ENCODE results near the gene DCAF8L1.
"Not testable (repeated sequence)": the region's sequence is repeated elsewhere in the genome, so short reads cannot be mapped to it uniquely, and the experiment has no call there.

The DCAF8L1 gene

GRCh38 chrX:27981349-27981748 is at the start of gene DCAF8L1:
Gene DCAF8L1, minus strand, starts transcription at chrX:27981449. Its CDS starts 115 bp downstream, at chrX:27981334.
- DNase-seq, result no peak

DNA sequence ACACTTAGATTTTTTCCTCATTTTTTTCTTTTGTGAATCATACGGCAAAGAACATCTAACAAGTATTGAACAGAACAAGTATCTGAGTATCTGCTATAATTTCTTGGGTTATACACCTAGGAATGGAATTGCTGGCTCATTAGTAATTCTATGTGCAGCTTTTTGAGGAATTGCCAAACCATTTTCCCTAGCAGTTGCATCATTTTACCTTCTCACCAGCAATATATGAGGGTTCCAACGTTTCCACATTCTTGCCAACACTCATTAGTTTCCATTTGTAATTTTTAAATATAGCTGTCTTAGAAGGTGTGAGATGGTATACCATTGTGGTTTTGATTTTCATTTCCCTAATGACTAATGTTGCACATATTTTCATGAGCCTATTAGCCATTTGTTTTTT is 41.1 kb upstream of the DCAF8L1 start:
- DNase-seq, result no peak

DNA sequence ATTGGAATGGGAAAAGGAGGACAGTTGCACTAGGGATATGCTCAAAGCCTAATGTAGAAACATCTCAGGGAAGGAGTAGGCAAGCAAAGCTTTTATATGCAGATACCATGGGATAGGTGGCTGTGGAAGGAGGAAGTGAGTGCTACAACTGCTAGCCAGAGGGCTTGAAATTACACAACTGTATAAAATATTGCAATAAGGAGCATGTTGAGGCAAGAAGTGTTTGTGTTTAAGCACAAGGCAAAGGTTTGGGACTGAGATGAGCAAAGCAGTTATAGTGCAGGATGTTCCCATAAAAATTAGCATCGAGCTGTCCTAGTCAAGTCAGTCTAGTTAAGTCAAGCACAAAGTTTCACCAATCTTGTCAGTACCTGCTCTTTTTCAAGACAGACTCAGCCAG is 35.6 kb upstream of the DCAF8L1 start:
- DNase-seq, result no peak

GRCh38 chrX:28015993-28016392 is 34.7 kb upstream of the DCAF8L1 start:
- DNase-seq, result no peak

- no peak for DNase-seq
These were observed 29.6 kb upstream of the DCAF8L1 start for GRCh38 chrX:28010875-28011274.

DNA sequence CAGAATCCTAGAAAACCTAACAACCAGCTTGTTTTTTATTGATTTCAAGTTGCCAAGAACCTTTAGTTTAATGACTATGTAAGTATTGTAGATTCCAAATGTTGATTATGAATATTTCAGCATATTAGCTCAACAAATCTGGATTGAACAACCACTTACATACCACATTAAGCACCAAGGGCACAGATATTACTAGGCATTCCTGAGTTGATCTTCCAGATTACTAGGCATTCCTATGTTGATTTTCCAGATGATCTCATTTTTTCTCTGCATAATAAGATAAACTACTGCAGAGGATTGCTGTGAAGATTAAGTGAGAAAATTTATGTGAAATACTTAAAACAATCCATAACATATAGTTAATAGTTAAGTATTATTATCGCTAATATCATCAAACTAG is 17.4 kb upstream of the DCAF8L1 start:
- DNase-seq, result no peak

GRCh38 chrX:27997622-27998021 is 16.4 kb upstream of the DCAF8L1 start:
- no peak for DNase-seq

- DNase-seq, result no peak
These were observed 14.9 kb upstream of the DCAF8L1 start for GRCh38 chrX:27996132-27996531.

- DNase-seq, result no peak
These were observed 14.4 kb upstream of the DCAF8L1 start for GRCh38 chrX:27995611-27996010.

- DNase-seq, result no peak
These were observed 6.8 kb upstream of the DCAF8L1 start for GRCh38 chrX:27987862-27988646.

- DNase-seq, result not testable (repeated sequence)
These were observed 4.3 kb downstream of the DCAF8L1 start for GRCh38 chrX:27976934-27977333.

GRCh38 chrX:27976284-27976683 is 5.0 kb downstream of the DCAF8L1 start:
- DNase-seq, result no peak

DNA sequence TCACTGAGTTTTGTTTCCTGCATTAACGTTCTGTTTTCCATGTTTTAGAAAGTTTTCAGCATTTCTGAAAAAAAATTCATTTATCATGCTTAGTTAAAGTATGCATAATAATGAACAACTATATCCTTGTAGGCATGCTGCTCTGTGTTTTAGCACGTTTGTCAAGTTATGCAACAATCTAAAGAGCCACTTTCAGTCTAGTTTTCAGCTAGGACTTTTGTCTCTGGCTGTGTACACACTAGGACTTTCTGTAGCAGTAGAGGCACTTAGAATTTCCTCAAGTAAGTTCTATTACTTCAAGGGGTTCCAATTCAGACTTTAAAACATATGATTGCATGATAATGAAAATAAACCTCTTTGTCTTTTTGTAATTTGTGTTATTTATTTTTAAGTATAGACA is 12.4 kb downstream of the DCAF8L1 start:
- DNase-seq, result no peak

GRCh38 chrX:27968352-27968751 is 12.9 kb downstream of the DCAF8L1 start:
- no peak for DNase-seq

DNA sequence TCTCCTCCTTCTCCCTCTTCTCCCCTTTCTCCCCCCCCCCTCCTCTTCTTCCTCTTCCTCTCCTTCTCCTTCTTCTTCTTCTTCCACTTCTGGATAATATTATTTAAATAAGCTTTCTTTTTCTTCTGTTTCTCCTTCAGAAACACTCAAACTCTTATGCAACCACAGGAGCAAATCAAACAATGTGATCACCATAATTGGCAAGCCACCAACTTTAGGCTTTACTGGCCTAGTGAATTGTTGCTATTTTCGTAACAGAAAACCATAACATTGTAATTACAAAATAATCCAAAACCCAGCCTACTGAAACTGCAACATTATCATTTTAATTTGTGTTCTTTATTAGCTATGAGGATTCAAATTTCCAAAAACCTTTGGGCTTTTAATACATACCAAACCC is 14.3 kb downstream of the DCAF8L1 start:
- no peak for DNase-seq

DNA sequence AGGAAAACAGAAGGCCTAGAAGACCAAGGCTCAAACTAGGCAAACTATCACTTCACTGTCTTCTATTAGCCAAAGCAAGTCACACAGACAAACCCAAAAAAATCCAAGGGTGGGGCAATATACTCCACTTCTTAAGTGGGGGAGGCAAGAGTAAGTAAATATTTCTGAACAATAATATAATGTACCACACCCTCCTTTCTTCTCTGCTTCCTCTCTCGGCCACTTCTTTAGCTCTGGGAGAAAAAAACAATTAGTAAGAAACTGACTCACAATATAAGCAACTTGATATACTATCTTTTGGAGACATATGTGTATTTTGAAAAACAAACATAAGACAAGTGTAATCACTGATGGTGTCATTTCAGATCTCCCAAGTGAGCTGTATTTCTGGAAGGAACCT is 14.8 kb downstream of the DCAF8L1 start:
- no peak for DNase-seq

DNA sequence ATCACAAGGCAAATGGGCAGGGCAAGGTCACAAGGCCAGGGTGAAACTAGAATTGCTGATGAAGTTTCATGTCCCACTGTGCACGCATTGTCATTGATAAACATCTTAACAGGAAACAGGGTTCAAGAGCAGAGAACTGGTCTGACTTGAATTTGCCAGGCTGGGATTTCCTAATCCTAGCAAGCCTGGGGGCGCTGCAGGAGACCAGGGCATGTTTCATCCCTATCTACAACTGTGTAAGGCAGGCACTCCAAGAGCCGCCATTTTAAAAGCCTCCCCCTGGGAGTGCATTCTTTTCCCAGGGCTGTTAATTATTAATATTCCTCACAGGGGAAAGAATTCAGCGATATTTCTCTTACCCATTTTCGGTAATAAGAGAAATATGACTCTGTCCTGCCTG is 15.9 kb downstream of the DCAF8L1 start:
- DNase-seq, result not testable (repeated sequence)

GRCh38 chrX:27964432-27964831 is 16.8 kb downstream of the DCAF8L1 start:
- DNase-seq, result no peak

DNA sequence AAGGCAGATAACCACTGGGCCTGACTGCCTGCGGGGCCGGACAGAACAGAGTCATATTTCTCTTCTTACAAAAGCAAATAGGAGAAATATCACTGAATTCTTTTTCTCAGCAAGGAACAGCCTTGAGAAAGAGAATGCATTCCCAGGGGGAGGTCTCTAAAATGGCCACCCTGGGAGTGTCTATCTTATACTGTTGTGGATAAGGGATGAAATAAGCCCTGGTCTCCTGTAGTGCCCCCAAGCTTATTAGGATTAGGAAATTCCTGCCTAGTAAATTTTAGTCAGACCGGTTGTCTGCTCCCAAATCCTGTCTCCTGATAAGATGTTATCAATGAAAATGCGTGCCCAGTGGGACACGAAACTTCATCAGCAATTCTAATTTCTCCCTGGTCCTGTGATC is 20.8 kb downstream of the DCAF8L1 start:
- not testable (repeated sequence) for DNase-seq

DNA sequence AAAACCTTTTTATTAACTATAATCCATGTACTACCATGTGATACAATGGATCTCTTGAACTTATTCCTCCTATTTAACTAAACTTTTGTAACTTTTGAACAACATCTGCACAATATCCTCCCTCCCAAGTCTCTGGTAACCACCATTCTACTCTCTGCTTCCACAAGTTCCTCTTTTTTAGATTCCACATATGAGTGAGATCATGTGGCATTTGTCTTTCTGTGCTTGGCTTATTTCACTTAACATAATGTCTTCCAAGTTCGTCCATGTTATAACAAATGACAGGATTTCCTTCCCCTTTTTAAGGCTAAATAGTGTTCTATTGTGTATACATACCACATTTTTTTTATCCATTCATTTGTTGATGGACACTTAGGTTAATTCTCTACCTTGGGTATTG is 28.1 kb downstream of the DCAF8L1 start:
- DNase-seq, result no peak

GRCh38 chrX:27933361-27933760 is 47.9 kb downstream of the DCAF8L1 start:
- DNase-seq, result no peak

All from activated CD4-positive, alpha-beta T cell treated with anti-CD3 and anti-CD28 coated beads, Interleukin-10, Interleukin-2, amounts not matched to agents 100 ng/mL and 50 ng/mL, durations not matched to agents 16 hours and 8 hours (primary cell).